Spleen (tissue), 7 donors: ENCODE measurements around the gene ATP4B.

Source experiments
- CTCF ChIP-seq, 11 experiments: fragments of 200-600 bp in 7 of 11; fragments of 450-650 bp in 4 of 11; sonication (generic) in 4 of 11; IDR thresholded peaks in 8 of 11; conservative IDR thresholded peaks in 3 of 11; 1 replicate in 7 of 11; 2 replicates in 4 of 11; pipeline versions ENCODE4 v1.4.0 to v1.8.0; 2016 to 2021; ENCODE audit warnings: antibody characterized with exemption in 11 of 11, inconsistent platforms in 4 of 11, mild to moderate bottlenecking in 1 of 11
- POLR2A ChIP-seq, 3 donors: fragments of 450-650 bp; IDR thresholded peaks; one replicate each; pipeline ENCODE4 v1.5.1; 2017; ENCODE audit warnings: antibody characterized with exemption in 3 of 3, mild to moderate bottlenecking in 1 of 3
- POLR2AphosphoS5 ChIP-seq, 3 donors: sonication (generic); formaldehyde crosslinking; IDR thresholded peaks; one replicate each; pipeline ENCODE4 v1.5.1; 2017; ENCODE audit warnings: antibody characterized with exemption in 3 of 3
- donor health status: DM: no; HTN: no; CAD: no; lungs with moderate emphysema.
- donor health status: DM: no; HTN: no; CAD: no.
- donor health status: DM: no; HTN: no; CAD: no.

- TF ChIP-seq CTCF (IDR thresholded peaks at IDR 0.05 in 8 of 11, conservative IDR thresholded peaks at IDR 0.05 in 3 of 11) (no peak), POLR2A (IDR thresholded peaks at IDR 0.05) (no peak), POLR2AphosphoS5 (IDR thresholded peaks at IDR 0.05) (no peak)
These were observed 12.5 kb upstream of the ATP4B start for GRCh38 chr13:113670541-113670940.
